Neural progenitor cell (in vitro differentiated cells): ENCODE measurements around the gene SRGAP3.

Experiments used
- CTCF ChIP-seq: fragments of 200-600 bp; sonication (generic); IDR thresholded peaks from 2 replicates; pipeline ENCODE4 v1.5.1; 2017; ENCODE audit warnings: antibody characterized with exemption, mild to moderate bottlenecking
- EZH2 ChIP-seq: fragments of 200-600 bp; sonication (generic); IDR thresholded peaks from 2 replicates; pipeline ENCODE4 v1.6.1; 2017; ENCODE audit warnings: antibody characterized with exemption, mild to moderate bottlenecking, moderate library complexity

GRCh38 chr3:9229325-9229724 is 20.1 kb downstream of the SRGAP3 start:
- TF ChIP-seq CTCF = no peak
- no peak for TF ChIP-seq EZH2
